Hematopoietic multipotent progenitor cell treated with erythropoietin and hydrocortisone succinate and interleukin-3 and kit ligand, for 8 days (in vitro differentiated cells): ENCODE results near the gene RPS15.
"Not testable (repeated sequence)": the region's sequence is repeated elsewhere in the genome, so short reads cannot be mapped to it uniquely, and the experiment has no call there.

Experiments
- DNase-seq: peaks from one replicate; pipeline ENCODE4 v3.0.0-alpha.2; 2015

Gene RPS15

DNA sequence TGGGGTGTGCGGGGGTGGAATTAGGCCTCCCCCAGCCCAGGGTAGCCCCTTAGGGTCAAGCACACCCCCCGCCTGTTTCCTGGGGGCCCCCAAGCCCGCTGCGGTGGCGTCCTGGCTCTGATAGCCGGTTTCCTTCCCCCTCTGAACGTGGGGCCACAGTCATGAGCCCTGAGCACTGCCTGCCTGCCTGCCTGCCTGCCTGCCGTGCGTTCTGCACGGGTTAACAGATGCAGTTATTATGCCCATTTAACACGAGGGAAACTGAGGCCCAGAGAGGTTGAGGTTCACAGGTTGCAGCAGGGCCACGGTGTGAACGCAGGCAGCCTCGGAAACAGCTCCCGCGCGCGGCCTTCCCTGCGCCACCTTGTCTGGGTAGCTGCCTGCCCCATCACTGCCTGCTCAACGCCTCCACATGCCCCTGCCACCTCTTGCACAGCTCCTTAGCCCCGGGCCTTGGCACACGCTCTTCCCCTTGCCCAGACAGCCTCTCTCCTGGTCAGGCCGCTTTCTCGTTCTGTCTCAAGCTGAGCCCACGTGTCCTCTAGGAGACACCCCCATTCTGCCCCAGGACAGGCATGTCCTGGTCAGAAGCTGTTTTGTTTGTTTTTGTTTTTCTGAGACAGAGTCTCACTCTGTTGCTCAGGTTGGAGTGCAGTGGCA lies 35.7 kb upstream of the RPS15 start:
- DNase-seq: no peak

DNA sequence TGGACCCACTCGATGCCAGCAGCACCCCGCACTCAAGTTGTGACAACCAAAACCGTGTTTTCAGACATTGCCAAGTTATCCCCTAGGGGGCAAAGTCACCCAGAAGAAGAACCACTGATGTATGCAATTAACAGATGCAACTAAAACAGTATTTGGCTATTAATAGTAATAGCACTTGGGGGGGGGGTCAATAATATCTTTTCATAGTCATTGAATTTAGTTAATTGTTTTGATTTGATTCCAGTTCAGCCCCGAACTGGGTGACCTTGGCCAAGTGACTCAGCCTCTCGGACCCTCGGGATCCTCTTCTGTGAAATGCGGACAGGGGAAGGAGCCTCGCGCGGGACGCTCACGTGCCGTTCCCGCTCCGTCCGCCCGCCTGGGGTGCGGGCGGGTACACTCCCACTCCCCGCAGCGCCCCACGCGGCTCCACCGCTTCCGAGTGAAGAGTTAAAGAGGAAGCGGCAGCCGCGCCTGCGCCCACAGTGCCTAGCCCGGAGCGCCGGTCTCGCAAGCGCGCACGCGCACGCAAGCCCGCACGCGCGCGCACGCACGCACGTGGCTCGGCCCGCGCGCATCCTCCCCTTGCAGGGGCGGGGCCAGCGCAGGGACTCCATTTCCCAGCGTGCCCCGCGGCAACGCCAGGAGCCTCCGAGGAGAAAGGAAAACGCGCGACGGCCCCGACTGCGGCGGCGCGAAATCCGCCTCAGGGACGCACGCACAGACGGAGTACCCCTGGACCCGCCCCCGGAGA lies 31.2 kb upstream of the RPS15 start:
- peak; percentile 98 for DNase-seq

DNA sequence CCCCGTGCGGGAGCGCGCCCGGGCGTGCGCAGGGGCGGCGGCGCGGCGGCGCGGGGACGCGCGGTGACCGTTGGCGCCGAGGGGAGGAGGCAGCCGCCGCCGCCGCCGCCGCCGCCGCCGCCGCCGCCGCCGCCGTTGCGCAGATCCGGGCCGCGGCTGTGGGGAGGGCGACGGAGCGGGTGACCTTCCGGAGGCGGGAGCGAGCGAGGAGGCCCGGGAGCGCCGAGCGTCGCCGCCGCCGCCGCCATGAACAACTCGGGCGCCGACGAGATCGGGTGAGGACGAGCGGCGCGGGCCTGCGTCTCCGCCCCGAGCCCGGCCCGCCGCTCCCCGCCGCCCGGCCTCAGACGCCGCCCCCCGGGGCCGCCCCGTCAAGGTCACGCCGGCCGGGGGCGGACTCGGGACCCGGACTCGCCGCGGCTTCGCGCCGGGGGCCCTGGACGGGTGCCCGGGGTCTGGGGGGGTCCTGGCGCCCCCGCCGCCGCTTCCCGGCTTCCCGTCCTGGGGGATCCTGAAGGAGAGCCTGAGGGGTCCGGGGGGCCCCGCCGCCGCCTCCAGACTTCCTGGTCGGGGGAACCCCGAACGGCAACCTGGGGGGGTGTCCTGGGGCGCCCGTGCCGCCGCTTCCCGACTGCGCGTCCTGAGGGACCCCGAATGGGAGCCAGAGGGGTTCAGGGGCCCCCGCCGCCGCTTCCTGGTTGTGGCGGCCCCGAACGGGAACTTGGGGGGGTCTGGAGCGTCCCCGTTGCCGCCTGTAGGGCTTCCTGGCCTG lies 30.5 kb upstream of the RPS15 start, which contains the start of gene DAZAP1:
Gene DAZAP1 (plus strand): TSS at position 59 of the 772 bp plus-strand sequence. CDS start 188 bp downstream, at position 247.
- DNase-seq: no peak

DNA sequence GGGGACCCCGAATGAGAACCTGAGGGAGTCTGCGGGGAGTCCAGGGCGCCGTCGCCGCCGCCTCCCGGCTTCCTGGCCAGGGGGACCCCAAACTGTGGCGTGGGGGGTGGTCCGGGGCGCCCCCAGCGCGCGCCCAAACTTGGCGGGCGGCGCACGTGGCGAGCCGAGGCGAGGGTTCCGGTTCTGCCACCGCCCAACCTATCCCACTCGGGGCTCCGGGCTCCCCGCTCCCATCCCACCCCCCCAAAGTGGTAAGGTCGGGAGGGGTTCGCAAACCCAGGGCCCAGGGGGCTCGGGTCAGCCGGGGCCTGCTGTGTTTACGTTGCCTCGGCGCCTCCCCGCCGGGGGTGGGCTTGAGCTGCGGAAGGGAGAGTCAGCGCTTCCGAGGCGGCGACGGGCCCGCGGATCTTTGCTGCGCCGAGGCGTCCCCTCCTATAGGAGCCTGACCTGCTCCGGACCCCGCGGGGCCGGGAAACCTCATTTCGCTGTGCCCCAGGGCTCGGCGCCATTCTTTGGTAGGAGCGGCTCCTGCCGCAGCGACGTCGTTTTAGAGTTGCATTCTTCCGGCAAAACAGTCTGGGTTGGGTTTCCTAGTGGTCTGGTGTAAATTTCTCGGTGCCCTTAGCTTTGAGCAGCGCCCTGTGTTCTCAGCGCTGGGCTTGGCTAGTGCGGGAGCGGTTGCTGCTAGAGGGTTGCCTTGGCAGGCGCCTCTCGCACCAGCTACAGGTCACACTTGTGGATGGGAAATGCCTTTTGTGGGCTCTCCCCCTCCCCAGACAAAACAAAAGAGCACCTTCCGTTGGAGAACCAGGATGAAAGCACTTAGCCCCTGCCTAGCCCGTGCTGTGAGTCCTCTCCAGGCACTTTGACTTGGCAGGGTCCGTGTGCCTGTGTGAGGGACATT lies 29.6 kb upstream of the RPS15 start:
- peak; percentile 48 for DNase-seq

DNA sequence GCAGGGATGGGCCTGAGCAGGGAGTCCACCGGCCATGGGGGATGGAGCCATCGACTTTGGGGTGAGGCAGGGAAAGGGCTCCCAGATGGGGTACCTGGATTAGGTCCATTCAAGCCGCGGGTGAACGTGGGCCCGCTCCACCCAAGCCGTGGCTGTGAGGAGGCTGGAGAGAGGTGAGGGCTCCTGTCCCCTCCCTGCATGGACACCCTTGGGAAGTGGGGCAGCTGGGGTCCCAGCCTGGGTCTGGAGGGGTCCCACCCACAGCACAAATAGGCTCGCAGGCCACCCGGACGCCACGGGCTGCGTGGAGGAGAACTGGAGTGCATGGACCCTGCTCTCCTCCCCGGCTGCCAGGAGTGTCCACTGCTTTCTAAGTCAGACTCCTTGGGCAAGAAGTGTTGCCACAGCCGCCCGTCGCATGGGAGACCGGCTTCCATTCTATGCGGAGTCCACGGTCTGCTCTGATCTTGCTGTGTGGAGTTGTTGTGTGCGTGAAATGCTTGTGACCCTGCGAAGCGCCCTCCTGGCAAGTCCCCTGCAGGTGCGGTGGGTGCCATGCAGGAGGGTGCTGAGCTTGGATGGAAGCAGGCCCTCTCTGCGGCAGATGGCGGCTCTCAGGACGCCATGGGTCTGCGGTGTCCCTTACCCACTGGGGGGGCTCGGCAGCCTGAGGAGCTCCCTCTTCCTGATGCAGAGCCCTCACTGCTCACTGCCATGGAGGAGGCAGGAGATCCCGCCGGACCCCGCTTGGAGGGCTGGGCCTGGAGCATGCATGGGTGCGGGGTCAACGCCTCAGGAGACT lies 28.8 kb upstream of the RPS15 start:
- no peak for DNase-seq

DNA sequence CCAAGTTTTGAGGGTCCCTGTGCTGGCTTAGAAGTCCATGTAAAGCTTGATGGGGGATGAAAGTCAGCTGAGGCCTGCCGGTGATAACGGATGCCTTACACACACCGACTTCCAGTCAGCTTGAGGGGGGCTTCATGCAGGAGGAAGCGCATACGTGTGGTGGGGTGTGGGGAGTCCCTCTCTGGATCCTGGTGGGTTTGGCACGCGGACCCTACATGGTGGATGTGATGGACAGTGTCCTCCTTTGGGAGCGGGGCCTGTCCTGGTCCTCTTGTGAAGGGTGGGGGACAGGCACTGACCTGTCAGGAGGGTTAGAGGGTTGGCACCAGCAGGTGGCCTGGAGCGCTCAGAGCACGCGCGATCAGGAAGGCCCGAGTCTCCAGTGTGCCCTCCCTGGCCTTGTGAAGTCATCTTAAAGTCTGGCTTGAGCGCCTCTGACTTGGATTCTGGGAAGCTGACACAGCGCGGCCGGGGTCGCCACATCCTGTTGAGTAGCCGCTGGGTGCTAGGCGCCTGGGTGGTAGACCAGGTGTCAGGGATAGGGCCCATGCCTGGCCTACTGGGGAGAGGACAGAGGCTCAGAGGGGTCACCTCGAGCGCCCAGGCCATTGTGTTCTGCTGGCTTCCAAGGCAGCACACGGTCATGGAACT lies 27.9 kb upstream of the RPS15 start:
- DNase-seq: no peak

DNA sequence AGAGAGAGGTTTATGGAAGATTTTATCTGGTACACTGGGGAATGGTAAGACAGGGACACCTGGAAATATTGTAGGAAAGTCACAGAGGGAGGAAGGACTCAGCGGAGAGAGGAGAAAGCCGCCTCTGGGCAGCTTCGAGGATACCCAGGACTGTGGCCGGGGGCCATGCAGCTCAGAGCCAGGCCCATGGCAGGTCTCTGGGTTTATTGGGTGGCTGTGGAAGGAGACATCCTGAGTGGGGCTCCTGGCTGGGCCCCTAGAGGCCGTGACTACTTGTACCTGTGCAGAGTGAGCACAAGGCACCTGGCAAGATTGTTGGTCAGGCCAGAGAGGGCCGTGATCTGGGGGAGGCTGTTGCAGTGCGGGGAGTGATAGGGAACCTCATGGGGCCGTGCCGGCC lies 27.4 kb upstream of the RPS15 start:
- DNase-seq: no peak

DNA sequence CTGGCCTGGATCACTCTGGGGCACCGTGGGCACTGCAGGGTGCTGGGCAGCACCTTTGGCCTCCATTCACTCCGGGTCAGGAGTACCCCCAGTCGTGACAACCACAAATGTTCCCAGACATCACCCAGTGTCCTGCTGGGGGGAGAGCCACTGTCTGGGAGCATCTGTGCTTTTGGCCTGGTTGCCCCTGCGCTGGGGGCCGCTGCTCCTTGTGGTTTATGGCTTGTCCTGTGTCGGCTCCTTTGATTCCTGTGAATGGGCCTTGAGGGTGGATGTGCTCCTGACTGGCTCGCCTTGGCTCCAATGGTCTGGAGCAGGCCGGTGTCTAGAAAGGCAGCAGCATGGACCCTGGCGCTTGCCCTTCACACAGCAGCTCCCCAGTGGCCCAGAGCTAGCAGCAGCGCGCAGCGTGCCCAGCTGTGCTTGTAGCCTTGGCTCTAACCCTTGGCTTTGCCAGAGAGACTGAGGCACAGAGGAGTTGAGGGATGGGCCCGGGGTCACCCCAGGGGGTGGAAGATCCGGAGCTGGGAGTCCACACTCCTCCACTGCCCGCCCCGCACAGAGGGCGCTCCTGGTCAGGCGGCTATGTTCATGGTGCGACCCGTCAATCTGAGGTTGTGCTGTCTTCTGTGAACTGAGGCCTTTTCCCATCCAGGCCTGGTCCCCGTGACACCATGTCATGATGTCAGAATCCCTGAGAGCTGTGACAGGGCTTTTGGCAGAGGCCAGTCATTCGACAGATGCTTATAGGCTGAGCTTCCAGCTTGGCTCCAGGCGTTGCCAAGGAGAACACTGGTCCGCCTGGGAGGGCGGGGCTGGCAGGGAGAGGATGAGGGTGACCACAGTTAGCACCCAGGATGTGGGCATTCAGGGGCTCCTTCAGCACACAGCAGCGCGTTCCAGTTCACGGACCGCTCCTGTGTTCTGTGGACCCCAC lies 26.7 kb upstream of the RPS15 start:
- no peak for DNase-seq

DNA sequence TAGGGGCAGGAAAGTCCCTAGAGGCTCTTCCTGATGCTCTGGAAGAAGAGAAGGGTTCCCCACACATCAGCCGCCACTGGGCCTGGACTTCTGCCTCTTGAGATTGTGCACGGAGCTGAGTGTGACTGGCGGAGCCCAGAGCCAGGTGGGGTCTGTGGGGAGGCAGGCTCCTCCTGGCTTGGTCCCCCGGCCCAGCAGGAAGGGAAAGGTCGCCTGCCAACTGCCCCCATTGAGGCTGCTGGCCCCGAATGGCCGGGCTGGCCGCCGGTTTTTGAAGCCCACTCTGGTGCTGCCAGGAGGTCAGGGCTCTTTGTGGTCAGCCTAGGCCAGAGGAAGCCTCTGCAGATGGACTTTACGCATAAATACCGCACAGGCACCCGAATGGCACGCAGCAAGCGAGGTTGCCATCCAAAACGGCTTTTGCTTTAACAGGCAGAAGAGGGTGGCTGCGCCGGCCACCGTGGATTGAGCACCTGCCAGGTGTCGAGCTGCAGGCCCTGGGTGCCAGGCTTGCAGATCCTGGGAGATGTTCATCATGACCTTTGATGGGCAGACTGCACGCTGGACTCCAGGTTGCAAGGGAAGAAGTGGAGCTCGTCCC lies 25.8 kb upstream of the RPS15 start:
- DNase-seq: no peak

DNA sequence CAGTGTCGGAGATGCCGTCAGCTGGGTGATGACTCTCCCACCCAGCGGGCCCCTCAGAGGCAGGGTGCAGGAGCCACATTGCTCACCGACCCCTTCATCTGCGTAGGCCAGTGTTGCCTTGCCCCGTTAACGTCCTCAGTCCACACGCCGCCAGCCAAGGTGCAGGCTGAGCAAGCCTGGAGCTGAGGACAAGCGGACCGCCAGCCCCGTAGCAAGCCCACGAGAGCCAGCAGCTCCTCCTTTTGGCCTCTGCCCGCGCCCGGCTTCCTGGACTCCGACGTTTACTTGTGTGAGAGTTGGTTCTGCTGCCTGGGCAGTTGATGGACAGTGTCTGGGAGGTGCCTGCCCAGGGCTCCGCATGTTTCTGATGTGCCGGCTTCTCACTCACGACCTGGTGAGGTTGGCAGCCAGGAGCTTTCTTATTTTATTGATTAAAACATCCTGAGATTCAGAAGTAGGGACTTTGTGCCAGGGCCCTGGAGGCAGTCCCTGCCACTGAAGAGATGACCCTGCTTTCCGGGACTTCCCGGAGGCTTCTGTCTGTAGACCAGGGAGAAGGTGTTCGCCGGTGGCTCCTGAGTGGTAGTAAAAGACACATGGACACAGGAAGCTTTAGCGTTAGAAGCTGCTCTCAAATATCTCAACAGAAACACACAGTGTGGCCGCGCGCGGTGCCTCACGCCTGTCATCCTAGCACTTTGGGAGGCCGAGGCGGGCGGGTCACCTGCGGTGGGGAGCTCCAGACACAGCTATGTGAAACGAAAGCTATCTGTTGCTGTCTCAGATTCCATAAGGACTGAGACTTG lies 25.0 kb upstream of the RPS15 start:
- no peak for DNase-seq

DNA sequence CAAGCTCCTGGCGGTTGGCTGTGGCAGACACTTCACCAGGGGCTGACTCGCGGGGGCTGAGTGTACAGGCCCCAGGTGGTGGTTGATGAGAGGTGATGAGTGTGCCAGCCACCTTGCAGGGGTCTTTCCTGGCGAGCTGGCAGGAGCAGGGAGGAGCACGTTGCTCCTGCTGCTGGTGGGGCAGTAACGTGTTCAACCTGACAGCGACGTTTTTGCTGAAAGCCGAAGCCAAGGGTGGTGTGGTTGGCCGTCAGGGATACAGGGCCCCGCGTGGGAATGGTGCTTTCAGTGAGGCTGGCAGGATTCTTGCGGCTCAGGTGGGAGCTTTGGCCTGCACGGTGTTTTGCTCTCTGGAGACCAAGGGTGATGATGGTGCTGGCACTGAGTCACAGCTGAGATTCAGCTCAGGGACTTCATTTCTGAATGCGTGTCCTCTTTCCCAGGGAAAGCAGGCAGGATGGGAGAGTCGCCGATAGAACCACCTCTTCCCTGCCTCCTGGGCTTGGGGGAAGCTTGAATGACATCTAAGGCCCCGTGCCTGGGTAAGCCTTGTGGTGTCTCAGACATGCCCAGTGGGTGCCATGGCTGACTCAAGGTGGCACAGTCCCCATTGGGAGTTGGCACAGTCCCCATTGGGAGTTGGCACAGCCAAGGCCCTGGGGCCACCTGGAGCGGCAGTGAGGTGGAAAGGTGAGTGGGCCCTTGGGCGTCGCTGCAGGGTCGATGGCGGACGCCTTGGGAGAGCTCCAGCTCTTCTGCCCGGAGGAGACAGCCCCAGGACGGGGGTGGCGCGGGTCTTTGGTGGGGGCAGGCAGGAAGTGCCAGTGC lies 22.0 kb upstream of the RPS15 start:
- no peak for DNase-seq

DNA sequence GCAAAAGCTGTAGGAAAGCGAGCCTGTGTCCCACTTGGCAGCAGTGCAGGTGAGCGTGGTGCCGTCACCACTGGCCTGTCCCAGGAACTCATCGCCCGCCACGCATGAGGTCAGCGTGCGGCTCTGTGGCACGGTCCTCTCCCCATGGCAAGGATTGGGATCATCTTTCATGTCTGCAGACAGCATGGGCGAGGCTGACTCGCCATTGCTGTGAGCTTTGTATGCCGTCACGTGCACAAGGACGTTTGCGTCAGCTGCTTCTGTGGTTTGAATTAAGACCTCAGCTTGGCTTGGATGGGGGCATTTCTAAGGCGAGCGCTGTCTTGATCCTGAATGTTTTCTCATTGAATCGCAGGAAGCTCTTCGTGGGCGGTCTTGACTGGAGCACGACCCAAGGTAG lies 21.1 kb upstream of the RPS15 start:
- no peak for DNase-seq

DNA sequence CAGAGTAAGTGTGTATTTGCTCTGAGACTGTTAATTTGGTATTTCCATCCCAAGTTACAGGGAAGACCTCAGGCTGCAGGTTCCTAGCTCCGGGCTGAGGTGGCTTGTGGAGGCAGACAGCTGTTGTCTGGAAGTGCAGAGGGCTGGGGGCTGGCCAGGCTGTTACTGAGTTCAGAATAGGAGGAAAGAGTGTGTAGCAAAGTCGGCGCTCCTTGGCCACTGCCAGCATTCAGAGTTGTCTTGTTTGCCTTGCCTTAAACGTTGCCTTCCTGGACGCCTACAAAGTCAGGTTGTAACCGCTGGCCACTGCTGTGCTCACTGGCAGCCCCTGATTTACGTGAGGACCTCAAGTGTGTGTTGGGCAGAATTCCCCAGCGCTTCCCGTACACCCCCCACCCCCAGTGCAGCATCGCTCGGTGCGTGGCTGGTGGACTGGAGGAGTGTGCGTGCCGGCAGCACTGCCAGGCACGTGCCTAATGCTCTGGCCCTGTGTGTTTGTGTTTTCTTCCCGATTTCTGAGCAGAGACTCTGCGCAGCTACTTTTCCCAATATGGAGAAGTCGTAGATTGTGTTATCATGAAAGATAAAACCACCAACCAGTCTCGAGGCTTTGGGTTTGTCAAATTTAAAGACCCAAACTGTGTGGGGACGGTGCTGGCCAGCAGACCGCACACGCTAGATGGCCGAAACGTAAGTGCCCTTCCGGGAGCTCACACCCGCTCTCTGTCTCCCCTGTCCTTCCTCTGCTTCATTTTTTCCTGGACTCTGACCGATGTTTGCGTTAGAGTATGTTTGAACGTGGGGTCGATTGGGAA lies 20.3 kb upstream of the RPS15 start:
- DNase-seq: no peak

DNA sequence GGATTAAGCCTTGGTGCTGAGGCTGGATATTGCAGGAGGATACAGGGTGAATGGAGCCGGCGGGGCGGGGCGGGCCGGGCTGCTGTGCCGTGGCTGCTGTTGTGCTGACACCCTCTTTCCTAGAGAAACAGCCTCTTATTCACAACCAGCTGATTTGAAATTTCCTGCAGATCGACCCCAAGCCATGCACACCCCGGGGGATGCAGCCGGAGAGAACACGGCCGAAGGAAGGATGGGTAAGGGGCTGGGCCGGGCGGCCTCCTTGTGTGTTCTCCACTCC lies 19.8 kb upstream of the RPS15 start:
- no peak for DNase-seq

DNA sequence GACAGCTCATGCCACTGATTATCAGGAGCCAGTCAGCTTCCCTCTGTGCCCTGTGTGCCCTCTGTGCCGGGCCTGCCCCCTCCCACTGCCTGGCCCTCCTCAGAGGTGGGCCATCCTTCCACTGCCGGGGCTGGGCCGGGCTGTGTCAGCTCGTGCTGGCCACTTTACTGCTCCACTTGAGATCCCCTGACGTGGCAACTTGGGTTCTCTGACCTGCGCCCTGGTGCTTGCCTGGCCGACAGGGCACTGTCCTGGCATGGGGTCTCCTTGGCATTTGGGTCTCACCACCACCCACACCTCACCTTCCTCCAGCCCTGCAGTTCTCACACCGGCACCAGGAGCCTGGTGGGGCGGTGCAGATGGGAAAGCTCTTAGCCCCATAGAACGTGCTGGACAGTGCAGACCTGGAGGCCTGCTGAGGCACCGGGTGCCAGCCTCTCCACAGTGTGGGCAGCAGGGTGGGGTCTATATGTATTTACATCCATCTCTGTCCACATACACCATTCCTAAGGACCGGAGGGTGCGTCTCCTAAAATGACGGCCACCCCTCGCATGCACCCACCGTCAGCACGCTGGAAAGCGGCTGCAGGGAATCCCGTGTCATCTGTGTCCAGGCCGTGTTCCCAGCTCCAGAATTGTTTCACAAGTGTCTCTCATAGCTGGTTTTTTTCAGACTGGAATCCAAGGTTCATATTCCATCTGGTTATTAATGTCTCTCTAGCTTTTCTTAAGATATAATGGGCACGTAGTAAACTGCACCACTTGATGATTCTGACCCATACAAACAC lies 19.1 kb upstream of the RPS15 start:
- DNase-seq: no peak

DNA sequence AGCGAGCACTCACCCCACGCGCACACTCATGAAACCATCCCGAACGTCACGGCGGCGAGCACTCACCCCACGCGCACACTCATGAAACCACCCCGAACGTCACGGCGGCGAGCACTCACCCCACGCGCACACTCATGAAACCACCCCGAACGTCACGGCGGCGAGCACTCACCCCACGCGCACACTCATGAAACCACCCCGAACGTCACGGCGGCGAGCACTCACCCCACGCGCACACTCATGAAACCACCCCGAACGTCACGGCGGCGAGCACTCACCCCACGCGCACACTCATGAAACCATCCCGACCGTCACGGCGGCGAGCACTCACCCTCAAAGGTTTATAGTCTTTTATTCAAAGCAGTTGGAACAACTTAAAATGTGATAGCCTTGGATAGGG lies 18.1 kb upstream of the RPS15 start:
- DNase-seq: not testable (repeated sequence)
